Right atrium auricular region (tissue), 2 donors: Measurements from ENCODE around the gene RNF8. TPM values are rescaled to one million over a fixed set of nuclear protein-coding genes. Genes with fewer than 3 reads are reported as not detected.

Experiments
- DNase-seq: peaks from one replicate; pipeline ENCODE4 v3.0.0-alpha.2; 2019; ENCODE audit warnings: low spot score
- H3K27ac ChIP-seq, 2 donors: fragments of 200-600 bp; sonication (generic); 1 replicate in 1 of 2; 2 replicates in 1 of 2; pipeline ENCODE4 v1.5.1; 2016 to 2019
- H3K27me3 ChIP-seq, 2 donors: fragments of 200-600 bp; sonication (generic); one replicate each; pipeline versions ENCODE4 v1.5.1 to v1.6.0; 2017 to 2019
- H3K36me3 ChIP-seq: fragments of 200-600 bp; sonication (generic); one replicate; pipeline ENCODE4 v1.5.1; 2016
- H3K4me1 ChIP-seq, 2 donors: fragments of 200-600 bp; sonication (generic); one replicate each; pipeline versions ENCODE4 v1.5.1 to v1.6.0; 2017 to 2019
- H3K4me3 ChIP-seq, 2 donors: fragments of 200-600 bp; sonication (generic); 1 replicate in 1 of 2; 2 replicates in 1 of 2; pipeline ENCODE4 v1.5.1; 2017 to 2019; ENCODE audit warnings: mild to moderate bottlenecking in 1 of 2, moderate library complexity in 1 of 2
- H3K9me3 ChIP-seq, 2 donors: fragments of 200-600 bp; sonication (generic); one replicate each; pipeline ENCODE4 v1.5.1; 2019
- CTCF ChIP-seq, 2 donors: fragments of 200-600 bp; sonication (generic); IDR thresholded peaks; one replicate each; pipeline ENCODE4 v1.5.1; 2019; ENCODE audit warnings: antibody characterized with exemption in 2 of 2
- total RNA-seq, 2 donors: library from RNA; depleted of rRNA; stranded (reverse); fragments of >200 nt; gene quantifications; one replicate each; pipeline ENCODE4 v1.1.0, GENCODE V29; 2016

RNF8 gene
- total RNA-seq, 2 donors from 2014 or later: 17.0 to 17.3 TPM

- no peak for DNase-seq
- TF ChIP-seq CTCF (IDR thresholded peaks at IDR 0.05): no peak
- no peaks in the 10 kb centered on the region for H3K36me3 ChIP-seq
- no peaks in the 10 kb centered on the region for H3K4me1 ChIP-seq
- H3K27ac ChIP-seq: no peak overlapping the region
- H3K27me3 ChIP-seq: no peaks in the 10 kb centered on the region
- H3K4me3 ChIP-seq: no peak overlapping the region
- H3K9me3 ChIP-seq: no peaks in the 10 kb centered on the region
Measured at GRCh38 chr6:37418722-37419121, 64.9 kb downstream of the RNF8 start.

GRCh38 chr6:37426058-37426944, 72.5 kb downstream of the RNF8 start:
- Histone ChIP-seq H3K27me3 (no peaks in the 10 kb centered on the region), H3K4me1 (no peaks in the 10 kb centered on the region), H3K36me3 (no peaks in the 10 kb centered on the region), H3K9me3 (no peaks in the 10 kb centered on the region), H3K4me3 (no peak overlapping the region), H3K27ac (no peak overlapping the region)
- no peak for DNase-seq
- TF ChIP-seq CTCF (IDR thresholded peaks at IDR 0.05): no peak

- Histone ChIP-seq H3K27me3 (no peaks in the 10 kb centered on the region), H3K4me1 (no peaks in the 10 kb centered on the region), H3K4me3 (no peak overlapping the region), H3K27ac (no peak overlapping the region), H3K36me3 (no peaks in the 10 kb centered on the region), H3K9me3 (no peaks in the 10 kb centered on the region)
- no peak for DNase-seq
- no peak for TF ChIP-seq CTCF (IDR thresholded peaks at IDR 0.05)
Measured at GRCh38 chr6:37426945-37427510, 73.2 kb downstream of the RNF8 start.

- DNase-seq: no peak
- Histone ChIP-seq H3K4me1 (peaks cover 0 to 14% of the 10 kb centered on the region in 2 donors), H3K27me3 (no peaks in the 10 kb centered on the region), H3K36me3 (no peaks in the 10 kb centered on the region), H3K4me3 (no peak overlapping the region), H3K27ac (no peak overlapping the region), H3K9me3 (no peaks in the 10 kb centered on the region)
- no peak for TF ChIP-seq CTCF (IDR thresholded peaks at IDR 0.05)
Measured at GRCh38 chr6:37429352-37429750, 75.6 kb downstream of the RNF8 start.

- Histone ChIP-seq H3K27me3 (no peaks in the 10 kb centered on the region), H3K27ac (peak overlapping the region; percentile 91 to 93), H3K4me1 (peaks cover 0 to 25% of the 10 kb centered on the region in 2 donors), H3K36me3 (peaks cover 22% of the 10 kb centered on the region), H3K4me3 (peak overlapping the region; percentile 83 to 90), H3K9me3 (no peaks in the 10 kb centered on the region)
- TF ChIP-seq CTCF (IDR thresholded peaks at IDR 0.05): no peak
- no peak for DNase-seq
Measured at GRCh38 chr6:37432590-37432915, 78.8 kb downstream of the RNF8 start.
